Neuron (in vitro differentiated cells): ENCODE data around the gene KERA.
"Not testable (repeated sequence)": the region's sequence is repeated elsewhere in the genome, so short reads cannot be mapped to it uniquely, and the experiment has no call there.

Source experiments
- H2AFZ ChIP-seq: one replicate; pipeline ENCODE4 v1.6.1; 2013; ENCODE audit warnings: low read depth, mild to moderate bottlenecking, inconsistent platforms, low read length, moderate library complexity
- H3K27me3 ChIP-seq: one replicate; pipeline ENCODE4 v1.6.1; 2013; ENCODE audit warnings: low read length; ENCODE audit not compliant: insufficient read depth
- H3K36me3 ChIP-seq: one replicate; pipeline ENCODE4 v1.6.1; 2013; ENCODE audit warnings: low read length; ENCODE audit not compliant: insufficient read depth
- H3K4me1 ChIP-seq: one replicate; pipeline ENCODE4 v1.6.1; 2013; ENCODE audit warnings: low read length; ENCODE audit not compliant: insufficient read depth
- H3K4me3 ChIP-seq: 2 replicates; pipeline ENCODE4 v1.5.1; 2013; ENCODE audit warnings: mild to moderate bottlenecking, low read length, moderate library complexity
- H3K9me3 ChIP-seq: one replicate; pipeline ENCODE4 v1.6.1; 2013; ENCODE audit warnings: low read length

The KERA gene

GRCh38 chr12:91093341-91093740 lies 35.5 kb upstream of the KERA start:
- H2AFZ ChIP-seq: no peak overlapping the region
- no peaks in the 10 kb centered on the region for H3K27me3 ChIP-seq
- no peak overlapping the region for H3K4me3 ChIP-seq
- H3K9me3 ChIP-seq: no peaks in the 10 kb centered on the region
- H3K4me1 ChIP-seq: no peaks in the 10 kb centered on the region
- H3K36me3 ChIP-seq: no peaks in the 10 kb centered on the region

- Histone ChIP-seq H2AFZ (no peak overlapping the region), H3K4me1 (no peaks in the 10 kb centered on the region), H3K4me3 (no peak overlapping the region), H3K36me3 (no peaks in the 10 kb centered on the region), H3K27me3 (no peaks in the 10 kb centered on the region), H3K9me3 (no peaks in the 10 kb centered on the region)
Observed at GRCh38 chr12:91091916-91092715, 34.3 kb upstream of the KERA start.

DNA sequence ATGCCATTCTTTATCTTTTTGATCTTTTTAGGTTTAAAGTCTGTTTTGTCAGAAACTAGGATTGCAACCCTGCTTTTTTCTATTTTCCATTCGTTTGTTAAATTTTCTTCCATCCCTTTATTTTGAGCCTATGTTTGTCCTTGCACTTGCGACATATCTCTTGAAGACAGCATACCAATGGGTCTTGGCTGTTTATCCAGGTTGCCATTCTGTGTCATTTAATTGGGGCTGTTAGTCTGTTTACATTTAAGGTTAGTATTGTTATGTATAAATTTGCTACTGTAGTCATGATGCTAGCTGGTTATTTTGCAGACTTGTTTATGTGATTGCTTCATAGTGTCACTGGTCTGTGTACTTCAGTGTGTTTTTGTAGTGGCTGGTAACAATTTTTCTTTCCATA lies 32.1 kb upstream of the KERA start:
- not testable (repeated sequence) for H3K4me1 ChIP-seq, H3K36me3 ChIP-seq, H3K4me3 ChIP-seq, H3K9me3 ChIP-seq, H3K27me3 ChIP-seq, H2AFZ ChIP-seq

- Histone ChIP-seq H3K36me3 (no peaks in the 10 kb centered on the region), H3K9me3 (no peaks in the 10 kb centered on the region), H3K4me3 (no peak overlapping the region), H3K4me1 (no peaks in the 10 kb centered on the region), H3K27me3 (no peaks in the 10 kb centered on the region), H2AFZ (no peak overlapping the region)
Observed at GRCh38 chr12:91080041-91080440, 22.2 kb upstream of the KERA start.

DNA sequence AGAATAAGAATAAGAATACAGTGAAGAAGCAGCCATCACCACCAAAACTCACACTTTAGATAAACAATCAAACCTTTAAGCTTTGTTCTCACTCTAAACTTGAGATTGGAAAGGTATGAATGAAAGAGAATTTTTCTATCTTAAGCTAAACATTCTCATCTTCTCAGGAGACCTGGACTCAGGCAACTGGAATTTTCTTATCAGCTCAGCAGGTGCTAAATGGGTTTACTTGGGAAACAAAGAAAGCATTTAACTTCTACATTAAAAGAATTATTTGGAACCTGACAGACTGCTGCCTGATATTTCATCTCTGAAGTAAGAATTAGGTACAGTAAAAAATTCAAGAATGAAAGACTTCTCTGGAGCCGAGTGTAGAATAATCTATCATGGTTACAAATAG lies 20.7 kb upstream of the KERA start:
- Histone ChIP-seq H3K4me1 (no peaks in the 10 kb centered on the region), H3K9me3 (no peaks in the 10 kb centered on the region), H3K4me3 (no peak overlapping the region), H3K27me3 (no peaks in the 10 kb centered on the region), H2AFZ (no peak overlapping the region), H3K36me3 (no peaks in the 10 kb centered on the region)

DNA sequence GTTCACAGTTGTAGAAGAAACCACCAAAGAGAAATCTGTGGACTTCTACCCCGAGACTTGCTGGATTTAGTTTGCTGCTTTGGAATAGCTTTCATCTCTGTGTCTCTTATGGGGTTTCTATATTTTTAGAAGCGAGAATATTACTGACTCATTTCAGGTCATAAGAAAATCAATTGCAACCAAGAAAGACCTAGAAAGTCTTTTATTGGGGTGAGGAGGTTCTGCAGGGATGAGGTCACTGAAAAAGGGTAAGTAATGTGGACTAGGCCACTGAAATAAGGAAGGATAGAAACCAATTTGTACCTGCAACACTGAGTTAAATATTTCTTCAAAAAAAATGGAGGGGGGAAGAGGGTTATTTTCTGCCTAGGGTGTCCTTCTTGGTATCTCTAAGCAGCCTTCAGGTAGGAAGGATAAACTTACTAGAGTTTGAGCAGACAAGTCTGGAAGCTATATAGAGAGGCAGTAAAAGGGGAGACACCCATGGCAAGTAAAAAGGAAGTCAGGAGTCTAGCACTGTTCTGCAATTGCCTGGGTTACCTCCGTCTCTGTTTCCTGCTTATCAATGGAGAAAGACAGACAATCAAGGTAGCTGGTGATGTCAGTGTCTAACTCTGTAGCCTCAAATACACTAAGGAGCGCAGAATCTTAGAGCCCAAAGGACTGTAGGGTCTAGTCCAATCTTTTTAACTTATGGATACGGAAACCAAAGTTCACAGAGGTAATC lies 19.6 kb upstream of the KERA start:
- Histone ChIP-seq H2AFZ (no peak overlapping the region), H3K27me3 (no peaks in the 10 kb centered on the region), H3K9me3 (no peaks in the 10 kb centered on the region), H3K36me3 (no peaks in the 10 kb centered on the region), H3K4me3 (no peak overlapping the region), H3K4me1 (no peaks in the 10 kb centered on the region)

DNA sequence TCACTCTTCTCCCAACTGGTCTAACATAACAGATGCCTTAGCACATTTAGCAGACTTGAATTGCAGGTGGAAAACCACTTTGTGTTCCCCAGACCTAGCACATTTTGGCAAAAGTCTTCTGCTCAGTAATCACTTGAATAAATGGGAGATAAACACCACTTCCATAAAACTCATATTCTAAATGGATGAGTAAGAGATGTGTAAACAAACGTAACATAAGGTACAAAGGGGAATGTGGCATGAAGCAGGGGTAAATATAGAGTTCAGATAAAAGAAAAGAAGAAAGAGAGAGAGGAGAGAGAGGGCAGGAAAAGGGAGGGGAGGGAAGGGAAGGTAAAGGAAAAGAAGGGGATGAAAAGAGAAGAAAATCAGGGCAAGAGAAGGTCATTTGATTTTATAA lies 17.0 kb upstream of the KERA start:
- H3K27me3 ChIP-seq: no peaks in the 10 kb centered on the region
- H2AFZ ChIP-seq: no peak overlapping the region
- H3K36me3 ChIP-seq: no peaks in the 10 kb centered on the region
- H3K9me3 ChIP-seq: no peaks in the 10 kb centered on the region
- no peak overlapping the region for H3K4me3 ChIP-seq
- no peaks in the 10 kb centered on the region for H3K4me1 ChIP-seq

- H3K4me3 ChIP-seq: no peak overlapping the region
- H3K27me3 ChIP-seq: no peaks in the 10 kb centered on the region
- no peaks in the 10 kb centered on the region for H3K4me1 ChIP-seq
- H3K9me3 ChIP-seq: no peaks in the 10 kb centered on the region
- H2AFZ ChIP-seq: no peak overlapping the region
- H3K36me3 ChIP-seq: no peaks in the 10 kb centered on the region
Observed at GRCh38 chr12:91074154-91074709, 16.4 kb upstream of the KERA start.

GRCh38 chr12:91073426-91073825 lies 15.6 kb upstream of the KERA start:
- no peak overlapping the region for H2AFZ ChIP-seq
- H3K4me1 ChIP-seq: no peaks in the 10 kb centered on the region
- no peaks in the 10 kb centered on the region for H3K9me3 ChIP-seq
- no peaks in the 10 kb centered on the region for H3K36me3 ChIP-seq
- H3K27me3 ChIP-seq: no peaks in the 10 kb centered on the region
- H3K4me3 ChIP-seq: no peak overlapping the region

- Histone ChIP-seq H2AFZ (no peak overlapping the region), H3K4me3 (no peak overlapping the region)
Observed at GRCh38 chr12:91072931-91073330, 15.1 kb upstream of the KERA start.

DNA sequence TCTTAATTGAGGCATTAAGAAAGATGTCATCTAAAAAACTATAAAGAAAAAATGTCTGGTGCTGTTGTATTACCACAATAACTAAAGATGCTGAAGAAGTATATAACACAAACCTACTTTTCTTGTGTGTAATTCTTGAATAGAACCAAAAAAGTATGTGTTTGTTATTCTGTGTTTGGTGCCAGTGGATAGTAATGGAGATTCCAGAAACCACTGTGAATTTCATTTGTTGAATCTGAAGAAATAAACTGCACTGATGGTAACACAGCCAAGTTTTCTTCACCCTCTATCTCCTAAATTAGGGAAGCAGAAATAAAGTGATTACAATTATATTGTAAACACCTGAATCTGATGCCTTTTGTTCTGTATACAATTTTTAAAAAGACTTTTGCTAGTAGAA lies 13.1 kb upstream of the KERA start:
- Histone ChIP-seq H3K4me1 (no peaks in the 10 kb centered on the region), H2AFZ (no peak overlapping the region), H3K36me3 (no peaks in the 10 kb centered on the region), H3K27me3 (no peaks in the 10 kb centered on the region), H3K9me3 (no peaks in the 10 kb centered on the region), H3K4me3 (no peak overlapping the region)

More at GRCh38 chr12:91072931-91073330, 15.1 kb upstream of the KERA start:
- no peaks in the 10 kb centered on the region for H3K27me3 ChIP-seq
- H3K36me3 ChIP-seq: no peaks in the 10 kb centered on the region
- H3K4me1 ChIP-seq: no peaks in the 10 kb centered on the region
- no peaks in the 10 kb centered on the region for H3K9me3 ChIP-seq

DNA sequence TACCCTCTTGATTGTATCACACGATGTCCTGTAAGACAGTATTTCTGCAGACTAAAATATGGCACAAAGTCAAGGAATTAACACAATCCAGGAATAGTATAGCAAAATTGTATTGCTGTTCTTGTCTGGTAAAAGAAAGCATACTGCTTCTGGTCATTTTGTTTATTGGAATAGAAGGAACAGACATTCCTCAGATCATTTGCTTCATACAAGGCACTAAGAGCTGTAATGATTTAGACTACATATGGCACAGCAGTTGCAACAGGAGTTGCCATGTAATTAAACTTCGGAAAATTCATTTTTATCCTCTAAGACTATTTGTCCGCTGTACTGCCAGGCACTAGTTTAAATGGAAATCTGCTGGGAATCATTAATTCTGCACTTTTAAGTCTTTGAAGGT lies 7.6 kb upstream of the KERA start:
- Histone ChIP-seq H3K36me3 (no peaks in the 10 kb centered on the region), H3K27me3 (no peaks in the 10 kb centered on the region), H3K4me1 (no peaks in the 10 kb centered on the region), H3K9me3 (no peaks in the 10 kb centered on the region), H2AFZ (no peak overlapping the region), H3K4me3 (no peak overlapping the region)

- Histone ChIP-seq H3K4me1 (no peaks in the 10 kb centered on the region), H2AFZ (no peak overlapping the region), H3K4me3 (no peak overlapping the region)
Observed at GRCh38 chr12:91064640-91065039, 6.8 kb upstream of the KERA start.

More at GRCh38 chr12:91064640-91065039, 6.8 kb upstream of the KERA start:
- no peaks in the 10 kb centered on the region for H3K27me3 ChIP-seq
- H3K36me3 ChIP-seq: no peaks in the 10 kb centered on the region
- H3K9me3 ChIP-seq: no peaks in the 10 kb centered on the region
